HepG2 (cell line): ENCODE results near the gene ZNF334. TPM values are rescaled to one million over a fixed set of nuclear protein-coding genes. Genes with fewer than 3 reads are reported as not detected.

Experiments used
- KDM5A ChIP-seq: fragments of 200-600 bp; sonication (generic); IDR thresholded peaks from 2 replicates; pipeline ENCODE4 v1.7.0; 2018; ENCODE audit warnings: antibody characterized with exemption, mild to moderate bottlenecking, low read length, borderline replicate concordance
- MEIS1 ChIP-seq: sonication (generic); formaldehyde crosslinking; IDR thresholded peaks from 2 replicates; pipeline ENCODE4 v1.9.0; 2021; ENCODE audit warnings: mild to moderate bottlenecking, missing genetic modification reagents, moderate library complexity, borderline replicate concordance
- PCBP1 ChIP-seq: fragments of 200-400 bp; formaldehyde crosslinking; IDR thresholded peaks from 2 replicates; pipeline ENCODE4 v1.6.1; 2017; ENCODE audit warnings: mild to moderate bottlenecking, low read depth, low read length, borderline replicate concordance
- SP5 ChIP-seq: IDR thresholded peaks from 2 replicates; pipeline ENCODE4 v1.6.1; 2016; ENCODE audit warnings: low read depth, borderline replicate concordance
- TBL1XR1 ChIP-seq: fragments of 150-350 bp; IDR thresholded peaks from 2 replicates; pipeline ENCODE4 v1.6.1; 2014; ENCODE audit warnings: borderline replicate concordance, low read length; ENCODE audit not compliant: partially characterized antibody
- ZBTB3 ChIP-seq: sonication (generic); formaldehyde crosslinking; IDR thresholded peaks from 2 replicates; pipeline ENCODE4 v1.4.0; 2020; ENCODE audit warnings: low read depth, mild to moderate bottlenecking, moderate library complexity, missing genetic modification reagents, borderline replicate concordance
- ZNF615 ChIP-seq: sonication (generic); formaldehyde crosslinking; IDR thresholded peaks from 2 replicates; pipeline ENCODE4 v1.5.0; 2020; ENCODE audit warnings: mild to moderate bottlenecking, missing genetic modification reagents, borderline replicate concordance
- ZNF672 ChIP-seq: sonication (generic); formaldehyde crosslinking; IDR thresholded peaks from 2 replicates; pipeline ENCODE4 v1.8.1; 2022; ENCODE audit warnings: missing genetic modification reagents
- ZNF792 ChIP-seq: IDR thresholded peaks from 2 replicates; pipeline ENCODE4 v1.6.1; 2016
- polyA plus RNA-seq, 8 experiments: library from polyadenylated mRNA; depleted of rRNA in 3 of 8; stranded (reverse) in 7 of 8; unstranded in 1 of 8; fragments of >200 nt; fragmentation: Illumina TruSeq in 4 of 8; extraction: Trizol in 4 of 8; gene quantifications; 2 replicates each; pipeline versions ENCODE4 v1.2.1 to v1.2.3, GENCODE V29; 2011 to 2016; ENCODE audit warnings: low read depth in 4 of 8, missing spikeins in 1 of 8, mixed read lengths in 1 of 8; ENCODE audit not compliant: insufficient read depth in 1 of 8
- total RNA-seq, 5 experiments: library from RNA; depleted of rRNA; stranded (reverse); fragments of >200 nt; fragmentation: Illumina TruSeq; extraction: Trizol; gene quantifications; 2 replicates each; pipeline ENCODE4 v1.2.3, GENCODE V29; 2016; ENCODE audit warnings: low read depth in 1 of 5
- TF ChIP-seq, protein P1 (sequence below): sonication (generic); formaldehyde crosslinking; IDR thresholded peaks from 2 replicates; pipeline ENCODE4 v1.8.0; 2022; ENCODE audit warnings: missing genetic modification reagents, low read depth, mild to moderate bottlenecking, borderline replicate concordance
- TF ChIP-seq, protein P2 (sequence below): IDR thresholded peaks from 2 replicates; pipeline ENCODE4 v1.6.1; 2018; ENCODE audit warnings: missing genetic modification reagents, mild to moderate bottlenecking, missing compliant biosample characterization
- TF ChIP-seq, protein P3 (sequence below): sonication (generic); formaldehyde crosslinking; IDR thresholded peaks from 2 replicates; pipeline ENCODE4 v1.5.0; 2020; ENCODE audit warnings: mild to moderate bottlenecking, missing genetic modification reagents
- TF ChIP-seq, protein P4 (sequence below): sonication (generic); formaldehyde crosslinking; conservative IDR thresholded peaks from 2 replicates; pipeline ENCODE4 v1.4.0; 2020; ENCODE audit warnings: missing genetic modification reagents
- TF ChIP-seq, protein P5 (sequence below): sonication (generic); formaldehyde crosslinking; IDR thresholded peaks from 2 replicates; pipeline ENCODE4 v1.4.0; 2020; ENCODE audit warnings: missing genetic modification reagents
- TF ChIP-seq, protein P6 (sequence below), 2 experiments: sonication (generic) in 1 of 2; formaldehyde crosslinking in 1 of 2; IDR thresholded peaks; 2 replicates each; pipeline versions ENCODE4 v1.4.0 to v1.6.1; 2018 to 2020; ENCODE audit warnings: missing genetic modification reagents in 2 of 2, borderline replicate concordance in 1 of 2, low read depth in 1 of 2, mild to moderate bottlenecking in 1 of 2, missing biosample characterization in 1 of 2
- TF ChIP-seq, protein P7 (sequence below): sonication (generic); formaldehyde crosslinking; IDR thresholded peaks from 2 replicates; pipeline ENCODE4 v1.4.0; 2020; ENCODE audit warnings: mild to moderate bottlenecking, missing genetic modification reagents

The ZNF334 gene
- total and polyA plus RNA-seq, 2 of the 13 experiments (the other 11 are each of a cell fraction or from before 2014, with no cell fraction given), result 4.8 to 7.8 TPM

DNA sequence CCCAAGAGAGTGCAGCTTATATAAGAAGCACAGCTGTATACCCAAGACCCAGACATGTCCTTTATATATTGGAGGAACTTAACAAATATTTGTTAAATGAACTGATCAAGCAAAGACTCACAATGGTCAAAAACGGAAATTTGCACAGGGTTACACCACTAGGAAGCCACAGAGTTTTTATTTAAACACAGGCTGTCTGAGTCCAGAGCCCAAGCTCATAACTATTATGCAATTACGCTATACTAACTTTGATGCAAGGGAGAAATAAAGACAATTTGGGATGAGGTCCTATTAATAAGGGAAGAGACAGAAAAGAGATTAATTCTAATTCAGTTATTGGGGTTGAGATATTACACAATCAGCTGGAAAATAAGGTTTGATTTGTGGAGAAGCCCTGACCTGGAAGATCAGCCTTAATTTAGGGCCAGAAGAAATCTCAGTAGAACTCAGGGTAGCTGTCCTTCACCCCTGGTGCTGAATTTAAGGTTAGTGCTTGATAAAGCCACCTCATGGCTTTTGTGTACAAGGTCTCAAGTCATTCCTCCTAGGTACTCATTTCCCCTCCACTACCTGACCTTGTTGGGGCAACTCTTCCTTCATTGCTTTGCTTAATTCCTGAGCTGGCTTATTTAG, 10.5 kb upstream of the ZNF334 start (continued):
- TF ChIP-seq MEIS1 (CRISPR knock-in tag), result no peak
- TF ChIP-seq, protein P1, sequence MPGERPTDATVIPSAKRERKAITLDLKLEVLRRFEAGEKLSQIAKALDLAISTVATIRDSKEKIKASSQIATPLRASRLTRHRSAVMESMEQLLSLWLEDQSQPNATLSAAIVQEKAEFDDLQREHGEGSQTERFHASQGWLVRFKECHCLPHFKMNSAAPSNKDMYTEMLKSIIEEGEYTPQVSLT (CRISPR knock-in tag), result no peak
- no peak for TF ChIP-seq ZBTB3
- TF ChIP-seq, protein P2, sequence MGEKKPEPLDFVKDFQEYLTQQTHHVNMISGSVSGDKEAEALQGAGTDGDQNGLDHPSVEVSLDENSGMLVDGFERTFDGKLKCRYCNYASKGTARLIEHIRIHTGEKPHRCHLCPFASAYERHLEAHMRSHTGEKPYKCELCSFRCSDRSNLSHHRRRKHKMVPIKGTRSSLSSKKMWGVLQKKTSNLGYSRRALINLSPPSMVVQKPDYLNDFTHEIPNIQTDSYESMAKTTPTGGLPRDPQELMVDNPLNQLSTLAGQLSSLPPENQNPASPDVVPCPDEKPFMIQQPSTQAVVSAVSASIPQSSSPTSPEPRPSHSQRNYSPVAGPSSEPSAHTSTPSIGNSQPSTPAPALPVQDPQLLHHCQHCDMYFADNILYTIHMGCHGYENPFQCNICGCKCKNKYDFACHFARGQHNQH (CRISPR knock-in tag), result no peak
- TF ChIP-seq PCBP1, result no peak
- TF ChIP-seq, protein P3, sequence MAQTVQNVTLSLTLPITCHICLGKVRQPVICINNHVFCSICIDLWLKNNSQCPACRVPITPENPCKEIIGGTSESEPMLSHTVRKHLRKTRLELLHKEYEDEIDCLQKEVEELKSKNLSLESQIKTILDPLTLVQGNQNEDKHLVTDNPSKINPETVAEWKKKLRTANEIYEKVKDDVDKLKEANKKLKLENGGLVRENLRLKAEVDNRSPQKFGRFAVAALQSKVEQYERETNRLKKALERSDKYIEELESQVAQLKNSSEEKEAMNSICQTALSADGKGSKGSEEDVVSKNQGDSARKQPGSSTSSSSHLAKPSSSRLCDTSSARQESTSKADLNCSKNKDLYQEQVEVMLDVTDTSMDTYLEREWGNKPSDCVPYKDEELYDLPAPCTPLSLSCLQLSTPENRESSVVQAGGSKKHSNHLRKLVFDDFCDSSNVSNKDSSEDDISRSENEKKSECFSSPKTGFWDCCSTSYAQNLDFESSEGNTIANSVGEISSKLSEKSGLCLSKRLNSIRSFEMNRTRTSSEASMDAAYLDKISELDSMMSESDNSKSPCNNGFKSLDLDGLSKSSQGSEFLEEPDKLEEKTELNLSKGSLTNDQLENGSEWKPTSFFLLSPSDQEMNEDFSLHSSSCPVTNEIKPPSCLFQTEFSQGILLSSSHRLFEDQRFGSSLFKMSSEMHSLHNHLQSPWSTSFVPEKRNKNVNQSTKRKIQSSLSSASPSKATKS (CRISPR knock-in tag), result no peak
- TF ChIP-seq ZNF615, result 0 out of 2 replicates have a peak, but pooled peaks have one; percentile 48
- TF ChIP-seq ZNF672 (CRISPR knock-in tag), result no peak
- no peak for TF ChIP-seq SP5 (CRISPR knock-in tag)
- TF ChIP-seq, protein P4, sequence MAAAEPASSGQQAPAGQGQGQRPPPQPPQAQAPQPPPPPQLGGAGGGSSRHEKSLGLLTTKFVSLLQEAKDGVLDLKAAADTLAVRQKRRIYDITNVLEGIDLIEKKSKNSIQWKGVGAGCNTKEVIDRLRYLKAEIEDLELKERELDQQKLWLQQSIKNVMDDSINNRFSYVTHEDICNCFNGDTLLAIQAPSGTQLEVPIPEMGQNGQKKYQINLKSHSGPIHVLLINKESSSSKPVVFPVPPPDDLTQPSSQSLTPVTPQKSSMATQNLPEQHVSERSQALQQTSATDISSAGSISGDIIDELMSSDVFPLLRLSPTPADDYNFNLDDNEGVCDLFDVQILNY (CRISPR knock-in tag), result no peak
- TF ChIP-seq TBL1XR1, result peak; percentile 40
- TF ChIP-seq, protein P5, sequence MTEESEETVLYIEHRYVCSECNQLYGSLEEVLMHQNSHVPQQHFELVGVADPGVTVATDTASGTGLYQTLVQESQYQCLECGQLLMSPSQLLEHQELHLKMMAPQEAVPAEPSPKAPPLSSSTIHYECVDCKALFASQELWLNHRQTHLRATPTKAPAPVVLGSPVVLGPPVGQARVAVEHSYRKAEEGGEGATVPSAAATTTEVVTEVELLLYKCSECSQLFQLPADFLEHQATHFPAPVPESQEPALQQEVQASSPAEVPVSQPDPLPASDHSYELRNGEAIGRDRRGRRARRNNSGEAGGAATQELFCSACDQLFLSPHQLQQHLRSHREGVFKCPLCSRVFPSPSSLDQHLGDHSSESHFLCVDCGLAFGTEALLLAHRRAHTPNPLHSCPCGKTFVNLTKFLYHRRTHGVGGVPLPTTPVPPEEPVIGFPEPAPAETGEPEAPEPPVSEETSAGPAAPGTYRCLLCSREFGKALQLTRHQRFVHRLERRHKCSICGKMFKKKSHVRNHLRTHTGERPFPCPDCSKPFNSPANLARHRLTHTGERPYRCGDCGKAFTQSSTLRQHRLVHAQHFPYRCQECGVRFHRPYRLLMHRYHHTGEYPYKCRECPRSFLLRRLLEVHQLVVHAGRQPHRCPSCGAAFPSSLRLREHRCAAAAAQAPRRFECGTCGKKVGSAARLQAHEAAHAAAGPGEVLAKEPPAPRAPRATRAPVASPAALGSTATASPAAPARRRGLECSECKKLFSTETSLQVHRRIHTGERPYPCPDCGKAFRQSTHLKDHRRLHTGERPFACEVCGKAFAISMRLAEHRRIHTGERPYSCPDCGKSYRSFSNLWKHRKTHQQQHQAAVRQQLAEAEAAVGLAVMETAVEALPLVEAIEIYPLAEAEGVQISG (CRISPR knock-in tag), result no peak
- TF ChIP-seq, protein P6, sequence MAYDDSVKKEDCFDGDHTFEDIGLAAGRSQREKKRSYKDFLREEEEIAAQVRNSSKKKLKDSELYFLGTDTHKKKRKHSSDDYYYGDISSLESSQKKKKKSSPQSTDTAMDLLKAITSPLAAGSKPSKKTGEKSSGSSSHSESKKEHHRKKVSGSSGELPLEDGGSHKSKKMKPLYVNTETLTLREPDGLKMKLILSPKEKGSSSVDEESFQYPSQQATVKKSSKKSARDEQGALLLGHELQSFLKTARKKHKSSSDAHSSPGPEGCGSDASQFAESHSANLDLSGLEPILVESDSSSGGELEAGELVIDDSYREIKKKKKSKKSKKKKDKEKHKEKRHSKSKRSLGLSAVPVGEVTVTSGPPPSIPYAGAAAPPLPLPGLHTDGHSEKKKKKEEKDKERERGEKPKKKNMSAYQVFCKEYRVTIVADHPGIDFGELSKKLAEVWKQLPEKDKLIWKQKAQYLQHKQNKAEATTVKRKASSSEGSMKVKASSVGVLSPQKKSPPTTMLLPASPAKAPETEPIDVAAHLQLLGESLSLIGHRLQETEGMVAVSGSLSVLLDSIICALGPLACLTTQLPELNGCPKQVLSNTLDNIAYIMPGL (CRISPR knock-in tag; IDR thresholded peaks at IDR 0.05; ENCODE audit: borderline replicate concordance in 1 of 2, low read depth in 1 of 2), result 0 out of 4 replicates have a peak, but pooled peaks of 1 of the 2 experiments have one; percentile 12
- 0 out of 2 replicates have a peak, but pooled peaks have one; percentile 24 for TF ChIP-seq KDM5A
- TF ChIP-seq, protein P7, sequence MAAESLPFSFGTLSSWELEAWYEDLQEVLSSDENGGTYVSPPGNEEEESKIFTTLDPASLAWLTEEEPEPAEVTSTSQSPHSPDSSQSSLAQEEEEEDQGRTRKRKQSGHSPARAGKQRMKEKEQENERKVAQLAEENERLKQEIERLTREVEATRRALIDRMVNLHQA (CRISPR knock-in tag), result no peak
- TF ChIP-seq ZNF792 (CRISPR knock-in tag), result 0 out of 2 replicates have a peak, but pooled peaks have one; percentile 36
